ENCODE data around the gene ERLEC1. TPM values are rescaled to one million over a fixed set of nuclear protein-coding genes. Genes with fewer than 3 reads are reported as not detected.

The ERLEC1 gene
- total RNA-seq, 1 donor from 2014 or later, result 22.2 TPM

DNA sequence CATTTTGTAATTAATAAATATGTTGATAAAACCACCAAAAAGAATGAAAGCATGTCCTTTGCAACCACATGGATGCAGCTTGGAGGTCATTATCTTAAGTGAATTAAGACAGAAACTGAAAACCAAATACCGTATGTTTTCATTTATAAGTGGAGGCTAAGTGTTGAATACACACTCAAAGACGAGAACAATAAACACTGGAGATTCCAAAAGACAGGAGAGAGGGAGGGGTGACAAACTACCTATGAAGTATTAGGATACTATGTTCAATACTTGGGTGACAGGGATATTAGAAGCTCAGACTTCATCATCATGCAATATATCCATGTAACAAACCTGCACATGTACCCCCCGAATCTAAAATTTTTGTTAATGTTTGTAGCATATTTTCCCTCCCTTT lies 7.0 kb downstream of the ERLEC1 start:
- DNase-seq (ENCODE audit: low read depth, low spot score), result no peak
- no peak overlapping the region for H3K27ac Mint-ChIP-seq (ENCODE audit: unreplicated experiment)
- TF ChIP-seq CTCF (conservative IDR thresholded peaks at IDR 0.05), result no peak
- no peaks in the 10 kb centered on the region for H3K27me3 Mint-ChIP-seq (ENCODE audit: low read depth)
- no peaks in the 10 kb centered on the region for H3K36me3 Mint-ChIP-seq (ENCODE audit: low read depth)
- no peaks in the 10 kb centered on the region for H3K9me3 Mint-ChIP-seq
- H3K4me3 Mint-ChIP-seq, result no peak overlapping the region
- no peaks in the 10 kb centered on the region for H3K4me1 Mint-ChIP-seq

GRCh38 chr2:53801547-53801946 lies 14.7 kb downstream of the ERLEC1 start:
- Mint-ChIP-seq H3K4me3 (no peak overlapping the region), H3K27me3 (ENCODE audit: low read depth) (no peaks in the 10 kb centered on the region), H3K9me3 (no peaks in the 10 kb centered on the region), H3K4me1 (no peaks in the 10 kb centered on the region), H3K36me3 (ENCODE audit: low read depth) (no peaks in the 10 kb centered on the region), H3K27ac (ENCODE audit: unreplicated experiment) (no peak overlapping the region)
- TF ChIP-seq CTCF (conservative IDR thresholded peaks at IDR 0.05), result no peak
- DNase-seq (ENCODE audit: low read depth, low spot score), result no peak

DNA sequence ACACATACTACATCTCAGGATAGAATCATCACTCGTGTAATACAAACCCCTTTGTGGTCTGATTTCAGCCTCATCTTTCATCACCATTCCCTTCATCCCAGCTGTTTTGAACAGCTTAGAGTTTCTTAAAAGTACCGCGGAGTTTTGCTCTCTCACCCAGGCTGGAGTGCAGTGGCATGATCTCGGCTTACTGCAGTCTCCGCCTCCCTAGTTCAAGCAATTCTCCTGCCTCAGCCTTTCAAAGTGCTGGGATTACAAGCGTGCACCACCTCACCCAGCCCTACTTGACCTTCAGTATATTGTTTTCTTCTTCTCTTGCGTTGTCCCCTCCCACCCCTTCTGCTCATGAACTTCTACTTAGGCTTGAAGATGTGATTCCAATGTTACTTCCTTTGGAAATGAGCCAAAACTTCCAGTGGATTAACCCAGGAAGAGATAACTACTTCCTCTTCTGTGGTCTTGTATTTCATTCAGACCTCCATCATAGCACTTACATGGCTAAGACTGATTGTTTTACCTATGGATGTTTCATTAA lies 15.8 kb downstream of the ERLEC1 start:
- no peaks in the 10 kb centered on the region for H3K27me3 Mint-ChIP-seq (ENCODE audit: low read depth)
- peak overlapping the region; percentile 19 for H3K27ac Mint-ChIP-seq (ENCODE audit: unreplicated experiment)
- DNase-seq (ENCODE audit: low read depth, low spot score), result no peak
- H3K4me3 Mint-ChIP-seq, result no peak overlapping the region
- no peaks in the 10 kb centered on the region for H3K36me3 Mint-ChIP-seq (ENCODE audit: low read depth)
- TF ChIP-seq CTCF (conservative IDR thresholded peaks at IDR 0.05), result no peak
- H3K9me3 Mint-ChIP-seq, result no peaks in the 10 kb centered on the region
- H3K4me1 Mint-ChIP-seq, result no peaks in the 10 kb centered on the region

GRCh38 chr2:53811601-53812000 lies 24.8 kb downstream of the ERLEC1 start:
- H3K36me3 Mint-ChIP-seq (ENCODE audit: low read depth), result peaks cover under 1% of the 10 kb centered on the region

DNA sequence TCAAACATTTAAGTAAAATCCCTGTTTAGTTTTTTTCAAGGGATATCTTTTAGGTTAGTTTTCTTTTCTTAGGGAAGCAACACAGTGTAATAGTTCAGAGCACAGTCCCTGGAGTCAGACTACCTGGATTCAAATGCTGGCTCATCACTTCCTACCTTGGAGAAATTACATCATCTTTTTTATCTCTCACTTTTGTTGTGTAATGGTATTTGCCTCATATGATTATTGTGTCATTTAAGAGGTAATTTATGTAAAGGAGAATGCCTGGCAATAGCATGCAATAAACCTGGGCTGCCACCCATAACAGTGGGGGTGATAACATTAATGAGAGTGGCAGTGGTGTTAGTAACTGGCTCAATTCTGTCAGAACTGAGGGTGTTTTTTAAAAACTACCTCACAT lies 26.3 kb downstream of the ERLEC1 start:
- Mint-ChIP-seq H3K4me3 (no peak overlapping the region), H3K4me1 (no peaks in the 10 kb centered on the region), H3K9me3 (no peaks in the 10 kb centered on the region), H3K27me3 (ENCODE audit: low read depth) (no peaks in the 10 kb centered on the region), H3K27ac (ENCODE audit: unreplicated experiment) (no peak overlapping the region), H3K36me3 (ENCODE audit: low read depth) (peaks cover 4% of the 10 kb centered on the region)
- no peak for TF ChIP-seq CTCF (conservative IDR thresholded peaks at IDR 0.05)
- DNase-seq (ENCODE audit: low read depth, low spot score), result no peak

More at GRCh38 chr2:53811601-53812000, 24.8 kb downstream of the ERLEC1 start:
- Mint-ChIP-seq H3K27ac (ENCODE audit: unreplicated experiment) (no peak overlapping the region), H3K27me3 (ENCODE audit: low read depth) (no peaks in the 10 kb centered on the region), H3K4me1 (no peaks in the 10 kb centered on the region), H3K4me3 (no peak overlapping the region), H3K9me3 (no peaks in the 10 kb centered on the region)
- TF ChIP-seq CTCF (conservative IDR thresholded peaks at IDR 0.05), result no peak
- no peak for DNase-seq (ENCODE audit: low read depth, low spot score)
